ENCODE data around the gene ABR. TPM values are rescaled to one million over a fixed set of nuclear protein-coding genes. Genes with fewer than 3 reads are reported as not detected.

Gene ABR
- total RNA-seq, 2 donors from 2014 or later = 159 to 200 TPM

- ATAC-seq (ENCODE audit: insufficient number of reproducible peaks, low FRiP score, low read depth) (no peak), DNase-seq (ENCODE audit: low spot score) (no peak)
- Histone ChIP-seq H3K27me3 (replicated peaks; ENCODE audit: insufficient read depth) (no peaks in the 10 kb centered on the region), H3K4me1 (ENCODE audit: control insufficient read depth in 1 of 2, low read depth in 2 of 2) (no peaks in the 10 kb centered on the region), H3K36me3 (no peaks in the 10 kb centered on the region), H3K9me3 (no peaks in the 10 kb centered on the region), H3K27ac (no peak overlapping the region), H3K4me3 (no peak overlapping the region)
- no peak for TF ChIP-seq CTCF (IDR thresholded peaks at IDR 0.05)
These were observed 19.0 kb downstream of the ABR start for GRCh38 chr17:1160591-1161390.

GRCh38 chr17:1159431-1160180, 20.2 kb downstream of the ABR start:
- Histone ChIP-seq H3K36me3 (no peaks in the 10 kb centered on the region), H3K9me3 (no peaks in the 10 kb centered on the region), H3K4me3 (no peak overlapping the region), H3K27ac (no peak overlapping the region), H3K4me1 (ENCODE audit: control insufficient read depth in 1 of 2, low read depth in 2 of 2) (peaks cover 0 to 6% of the 10 kb centered on the region in 2 donors), H3K27me3 (replicated peaks; ENCODE audit: insufficient read depth) (no peaks in the 10 kb centered on the region)
- no peak for TF ChIP-seq CTCF (IDR thresholded peaks at IDR 0.05)
- DNase-seq (ENCODE audit: low spot score) (no peak), ATAC-seq (ENCODE audit: insufficient number of reproducible peaks, low FRiP score, low read depth) (no peak)

GRCh38 chr17:1158879-1159278, 20.9 kb downstream of the ABR start:
- DNase-seq (ENCODE audit: low spot score) = no peak
- no peak for TF ChIP-seq CTCF (IDR thresholded peaks at IDR 0.05)

GRCh38 chr17:1156864-1157263, 22.9 kb downstream of the ABR start:
- H3K36me3 ChIP-seq = no peaks in the 10 kb centered on the region

More at GRCh38 chr17:1158879-1159278, 20.9 kb downstream of the ABR start:
- no peaks in the 10 kb centered on the region for H3K36me3 ChIP-seq
- no peaks in the 10 kb centered on the region for H3K27me3 ChIP-seq (replicated peaks; ENCODE audit: insufficient read depth)
- peaks cover 0 to 13% of the 10 kb centered on the region in 2 donors for H3K4me1 ChIP-seq (ENCODE audit: control insufficient read depth in 1 of 2, low read depth in 2 of 2)
- no peak overlapping the region for H3K4me3 ChIP-seq
- H3K27ac ChIP-seq = no peak overlapping the region
- H3K9me3 ChIP-seq = no peaks in the 10 kb centered on the region
- ATAC-seq (ENCODE audit: insufficient number of reproducible peaks, low FRiP score, low read depth) = no peak

More at GRCh38 chr17:1156864-1157263, 22.9 kb downstream of the ABR start:
- Histone ChIP-seq H3K27ac (no peak overlapping the region), H3K9me3 (no peaks in the 10 kb centered on the region), H3K4me3 (no peak overlapping the region), H3K4me1 (ENCODE audit: control insufficient read depth in 1 of 2, low read depth in 2 of 2) (peaks cover 0 to 14% of the 10 kb centered on the region in 2 donors), H3K27me3 (replicated peaks; ENCODE audit: insufficient read depth) (no peaks in the 10 kb centered on the region)
- no peak for TF ChIP-seq CTCF (IDR thresholded peaks at IDR 0.05)
- DNase-seq (ENCODE audit: low spot score) = no peak
- ATAC-seq (ENCODE audit: insufficient number of reproducible peaks, low FRiP score, low read depth) = no peak
